Epithelial cell of proximal tubule (primary cell): ENCODE data around the gene TNFRSF1B. TPM values are rescaled to one million over a fixed set of nuclear protein-coding genes. Genes with fewer than 3 reads are reported as not detected.
A peak's percentile ranks its signal among the peaks of the same experiment; 100 is the strongest.
"Not testable (repeated sequence)": the region's sequence is repeated elsewhere in the genome, so short reads cannot be mapped to it uniquely, and the experiment has no call there.

Experiments
- DNase-seq: peaks from one replicate; pipeline ENCODE4 v3.0.0-alpha.2; 2011; ENCODE audit warnings: low read depth
- H3K4me3 ChIP-seq: 2 replicates; pipeline ENCODE4 v1.5.1; 2011; ENCODE audit warnings: low read depth, mild to moderate bottlenecking, low read length
- total RNA-seq: library from RNA; depleted of rRNA; stranded (reverse); fragments of >200 nt; gene quantifications from 2 replicates; pipeline ENCODE4 v1.2.3, GENCODE V29; 2015
- TF ChIP-seq, protein P1 (sequence below): conservative IDR thresholded peaks from 2 replicates; pipeline ENCODE4 v1.5.1; 2012; ENCODE audit warnings: low read depth, mild to moderate bottlenecking, low read length

The TNFRSF1B gene
- total RNA-seq, 1 donor from 2014 or later, result 0.06 TPM

DNA sequence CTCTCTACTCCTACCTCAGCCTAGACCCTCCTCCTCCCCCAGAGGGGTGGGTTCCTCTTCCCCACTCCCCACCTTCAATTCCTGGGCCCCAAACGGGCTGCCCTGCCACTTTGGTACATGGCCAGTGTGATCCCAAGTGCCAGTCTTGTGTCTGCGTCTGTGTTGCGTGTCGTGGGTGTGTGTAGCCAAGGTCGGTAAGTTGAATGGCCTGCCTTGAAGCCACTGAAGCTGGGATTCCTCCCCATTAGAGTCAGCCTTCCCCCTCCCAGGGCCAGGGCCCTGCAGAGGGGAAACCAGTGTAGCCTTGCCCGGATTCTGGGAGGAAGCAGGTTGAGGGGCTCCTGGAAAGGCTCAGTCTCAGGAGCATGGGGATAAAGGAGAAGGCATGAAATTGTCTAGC, 41.5 kb downstream of the TNFRSF1B start:
- H3K4me3 ChIP-seq, result no peak overlapping the region
- TF ChIP-seq, protein P1, sequence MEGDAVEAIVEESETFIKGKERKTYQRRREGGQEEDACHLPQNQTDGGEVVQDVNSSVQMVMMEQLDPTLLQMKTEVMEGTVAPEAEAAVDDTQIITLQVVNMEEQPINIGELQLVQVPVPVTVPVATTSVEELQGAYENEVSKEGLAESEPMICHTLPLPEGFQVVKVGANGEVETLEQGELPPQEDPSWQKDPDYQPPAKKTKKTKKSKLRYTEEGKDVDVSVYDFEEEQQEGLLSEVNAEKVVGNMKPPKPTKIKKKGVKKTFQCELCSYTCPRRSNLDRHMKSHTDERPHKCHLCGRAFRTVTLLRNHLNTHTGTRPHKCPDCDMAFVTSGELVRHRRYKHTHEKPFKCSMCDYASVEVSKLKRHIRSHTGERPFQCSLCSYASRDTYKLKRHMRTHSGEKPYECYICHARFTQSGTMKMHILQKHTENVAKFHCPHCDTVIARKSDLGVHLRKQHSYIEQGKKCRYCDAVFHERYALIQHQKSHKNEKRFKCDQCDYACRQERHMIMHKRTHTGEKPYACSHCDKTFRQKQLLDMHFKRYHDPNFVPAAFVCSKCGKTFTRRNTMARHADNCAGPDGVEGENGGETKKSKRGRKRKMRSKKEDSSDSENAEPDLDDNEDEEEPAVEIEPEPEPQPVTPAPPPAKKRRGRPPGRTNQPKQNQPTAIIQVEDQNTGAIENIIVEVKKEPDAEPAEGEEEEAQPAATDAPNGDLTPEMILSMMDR, result no peak
- DNase-seq, result no peak

DNA sequence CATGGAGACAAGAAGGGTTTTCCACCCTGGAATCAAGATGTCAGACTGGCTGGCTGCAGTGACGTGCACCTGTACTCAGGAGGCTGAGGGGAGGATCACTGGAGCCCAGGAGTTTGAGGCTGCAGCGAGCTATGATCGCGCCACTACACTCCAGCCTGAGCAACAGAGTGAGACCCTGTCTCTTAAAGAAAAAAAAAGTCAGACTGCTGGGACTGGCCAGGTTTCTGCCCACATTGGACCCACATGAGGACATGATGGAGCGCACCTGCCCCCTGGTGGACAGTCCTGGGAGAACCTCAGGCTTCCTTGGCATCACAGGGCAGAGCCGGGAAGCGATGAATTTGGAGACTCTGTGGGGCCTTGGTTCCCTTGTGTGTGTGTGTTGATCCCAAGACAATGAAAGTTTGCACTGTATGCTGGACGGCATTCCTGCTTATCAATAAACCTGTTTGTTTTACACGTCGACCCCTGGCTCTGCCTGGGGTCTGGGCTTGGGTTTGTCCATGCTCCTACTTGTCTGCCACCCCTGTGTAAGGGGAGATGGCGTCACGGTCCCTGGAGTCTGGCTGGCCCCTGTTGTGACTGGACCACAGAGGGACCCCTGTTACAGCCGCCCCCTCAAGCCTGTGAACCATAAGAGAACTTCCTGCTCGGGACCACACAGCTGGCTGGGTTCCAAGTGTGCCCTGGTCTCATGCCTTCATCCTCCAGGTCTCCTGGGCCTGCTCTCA, 42.1 kb downstream of the TNFRSF1B start:
- TF ChIP-seq, protein P1, result peak; percentile 90
- H3K4me3 ChIP-seq, result no peak overlapping the region
- no peak for DNase-seq

DNA sequence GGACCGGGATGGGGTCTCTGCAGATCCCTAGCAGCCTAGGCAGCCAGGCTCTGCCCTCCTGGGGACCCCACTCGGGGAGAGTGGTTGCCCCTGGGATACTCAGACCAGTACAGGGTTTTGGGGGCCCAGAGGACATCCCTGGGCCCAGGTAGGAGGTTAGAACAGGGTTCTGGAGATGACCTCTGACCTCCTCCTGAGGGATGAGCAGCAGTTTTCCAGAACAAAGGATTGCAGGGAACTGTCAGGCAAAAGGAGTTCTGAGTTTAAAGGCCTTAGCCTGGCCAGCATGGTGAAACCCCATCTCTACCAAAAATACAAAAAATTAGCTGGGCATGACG, 42.7 kb downstream of the TNFRSF1B start:
- DNase-seq, result no peak

DNA sequence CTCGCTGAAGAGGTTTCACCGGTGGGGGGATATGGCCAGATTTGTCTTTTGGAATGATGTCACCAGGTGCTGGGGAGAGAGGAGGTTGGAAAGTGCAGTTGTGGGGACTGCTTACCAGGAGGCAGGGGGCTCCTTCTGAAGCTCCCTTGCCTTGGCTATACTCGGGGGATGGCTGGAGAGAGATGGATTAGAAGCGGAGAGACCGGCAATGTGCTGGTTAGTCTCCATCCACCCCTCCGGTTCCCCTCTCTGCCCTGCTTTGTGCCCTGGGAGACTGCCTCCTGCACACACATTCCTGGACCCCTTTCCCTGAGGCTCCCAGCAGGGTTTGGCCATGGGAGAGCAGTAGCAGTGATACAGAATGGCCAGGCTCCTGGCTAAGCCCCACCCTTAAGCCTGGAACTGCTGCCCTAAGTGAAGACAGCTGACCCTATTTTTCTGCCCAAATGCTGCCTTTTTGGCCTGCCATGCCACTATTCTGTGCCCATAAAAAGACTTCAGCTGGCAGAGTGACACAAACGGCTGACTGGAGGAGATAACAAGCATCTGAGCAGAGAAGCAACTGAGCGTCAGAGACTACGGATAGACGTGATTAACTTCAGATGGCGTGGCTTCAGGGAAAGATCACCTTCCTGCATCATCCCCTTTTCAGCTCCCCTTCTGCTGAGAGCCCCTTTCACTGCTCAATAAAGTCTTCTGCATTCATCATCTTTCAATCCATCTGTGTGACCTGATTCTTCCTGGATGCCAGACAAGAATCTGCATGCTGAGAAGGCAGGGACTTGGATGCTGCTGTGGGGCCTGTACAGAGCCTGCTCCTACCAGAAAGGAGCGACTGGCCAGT, 48.5 kb downstream of the TNFRSF1B start:
- no peak for DNase-seq
- no peak overlapping the region for H3K4me3 ChIP-seq
- TF ChIP-seq, protein P1, result no peak

More for the DNA sequence above, 42.7 kb downstream of the TNFRSF1B start:
- no peak overlapping the region for H3K4me3 ChIP-seq
- TF ChIP-seq, protein P1, result no peak

DNA sequence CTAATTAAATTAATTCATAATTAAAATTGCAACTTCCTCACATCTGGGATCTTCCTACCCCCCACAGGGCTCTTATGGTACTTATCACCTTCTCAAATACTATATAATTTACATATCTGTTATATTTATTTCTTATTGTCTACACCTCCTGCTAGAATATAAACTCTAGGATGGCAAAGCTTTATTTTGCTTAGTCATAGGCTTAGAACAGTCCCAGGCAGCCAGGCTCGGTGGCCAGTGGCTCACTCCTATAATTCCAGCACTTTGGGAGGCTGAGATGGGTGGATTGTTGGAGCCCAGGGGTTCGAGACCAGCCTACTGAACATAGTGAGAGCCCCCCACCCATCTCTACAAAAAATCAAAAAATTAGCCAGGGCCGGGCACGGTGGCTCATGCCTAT, 53.0 kb downstream of the TNFRSF1B start:
- TF ChIP-seq, protein P1, result no peak
- DNase-seq, result no peak
- H3K4me3 ChIP-seq, result no peak overlapping the region

DNA sequence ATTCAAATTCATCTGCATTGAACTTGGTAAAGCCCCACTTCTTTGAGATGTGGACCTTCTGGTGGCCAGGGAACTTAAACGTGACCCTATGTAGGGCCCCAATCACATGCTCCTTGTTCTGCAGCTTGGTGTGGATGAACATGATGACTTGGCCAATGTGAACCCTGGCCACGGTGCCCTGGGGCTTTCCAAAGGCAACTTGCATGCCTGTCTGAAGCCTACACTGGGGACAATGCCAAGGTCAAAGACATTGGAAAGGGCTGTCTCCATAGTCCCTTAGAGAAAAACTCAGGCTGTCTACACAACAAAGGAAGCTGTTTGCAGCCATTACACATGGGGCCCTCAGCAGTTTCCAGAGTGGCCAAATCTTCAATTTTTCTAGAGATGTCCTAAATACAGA, 54.1 kb downstream of the TNFRSF1B start:
- TF ChIP-seq, protein P1, result no peak
- no peak overlapping the region for H3K4me3 ChIP-seq
- no peak for DNase-seq

DNA sequence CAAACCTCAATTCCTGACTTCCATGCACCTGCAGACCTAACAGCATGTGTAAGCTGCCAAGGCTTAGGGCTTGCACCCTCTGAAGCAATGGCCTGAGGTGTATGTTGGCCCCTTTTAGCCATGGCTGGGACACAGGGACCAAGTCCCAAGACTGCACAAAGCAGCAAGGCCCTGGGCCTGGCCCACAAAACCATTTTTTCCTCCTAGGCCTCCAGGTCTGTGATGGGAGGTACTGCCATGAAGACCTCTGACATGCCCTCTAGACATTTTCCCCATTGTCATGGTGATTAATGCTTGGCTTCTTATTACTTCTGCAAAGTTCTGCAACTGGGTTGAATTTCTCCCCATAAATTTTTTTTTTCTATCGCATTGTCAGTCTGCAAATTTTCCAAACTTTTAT, 55.9 kb downstream of the TNFRSF1B start:
- not testable (repeated sequence) for H3K4me3 ChIP-seq, DNase-seq

DNA sequence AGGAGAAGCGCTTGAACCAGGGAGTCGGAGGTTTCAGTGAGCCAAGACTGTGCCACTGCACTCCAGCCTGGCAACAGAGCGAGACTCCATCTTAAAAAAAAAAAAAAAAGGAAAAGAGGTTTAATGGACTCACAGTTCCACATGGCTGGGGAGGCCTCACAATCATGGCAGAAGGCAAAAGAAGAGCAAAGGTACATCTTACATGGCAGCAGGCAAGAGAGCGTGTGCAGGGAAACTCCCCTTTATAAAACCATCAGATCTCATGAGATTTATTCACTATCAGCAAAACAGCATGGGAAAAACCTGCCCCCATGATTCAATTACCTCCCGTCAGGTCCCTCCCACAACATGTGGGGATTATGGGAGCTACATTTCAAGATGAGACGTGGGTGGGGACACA, 57.3 kb downstream of the TNFRSF1B start:
- not testable (repeated sequence) for DNase-seq, H3K4me3 ChIP-seq
